Keratinocyte (primary cell): ENCODE results near the gene ZKSCAN1.

Experiments
- EZH2 ChIP-seq: IDR thresholded peaks from one replicate; pipeline ENCODE4 v1.6.1; 2012; ENCODE audit warnings: inconsistent platforms, mild to moderate bottlenecking, low read length, moderate library complexity
- TF ChIP-seq, protein P1 (sequence below), 3 experiments: IDR thresholded peaks in 1 of 3; conservative IDR thresholded peaks in 1 of 3; optimal IDR thresholded peaks in 1 of 3; 2 replicates in 2 of 3; 3 replicates in 1 of 3; pipeline versions ENCODE3 to v1.5.1; 2011; ENCODE audit warnings: low read length in 3 of 3, mild to moderate bottlenecking in 3 of 3, moderate library complexity in 2 of 3, control low read depth in 1 of 3, inconsistent platforms in 1 of 3; ENCODE audit not compliant: insufficient read depth in 2 of 3; ENCODE audit errors: extremely low read depth in 1 of 3

- TF ChIP-seq, protein P1, sequence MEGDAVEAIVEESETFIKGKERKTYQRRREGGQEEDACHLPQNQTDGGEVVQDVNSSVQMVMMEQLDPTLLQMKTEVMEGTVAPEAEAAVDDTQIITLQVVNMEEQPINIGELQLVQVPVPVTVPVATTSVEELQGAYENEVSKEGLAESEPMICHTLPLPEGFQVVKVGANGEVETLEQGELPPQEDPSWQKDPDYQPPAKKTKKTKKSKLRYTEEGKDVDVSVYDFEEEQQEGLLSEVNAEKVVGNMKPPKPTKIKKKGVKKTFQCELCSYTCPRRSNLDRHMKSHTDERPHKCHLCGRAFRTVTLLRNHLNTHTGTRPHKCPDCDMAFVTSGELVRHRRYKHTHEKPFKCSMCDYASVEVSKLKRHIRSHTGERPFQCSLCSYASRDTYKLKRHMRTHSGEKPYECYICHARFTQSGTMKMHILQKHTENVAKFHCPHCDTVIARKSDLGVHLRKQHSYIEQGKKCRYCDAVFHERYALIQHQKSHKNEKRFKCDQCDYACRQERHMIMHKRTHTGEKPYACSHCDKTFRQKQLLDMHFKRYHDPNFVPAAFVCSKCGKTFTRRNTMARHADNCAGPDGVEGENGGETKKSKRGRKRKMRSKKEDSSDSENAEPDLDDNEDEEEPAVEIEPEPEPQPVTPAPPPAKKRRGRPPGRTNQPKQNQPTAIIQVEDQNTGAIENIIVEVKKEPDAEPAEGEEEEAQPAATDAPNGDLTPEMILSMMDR (optimal IDR thresholded peaks at IDR 0.05 in 1 of 3, IDR thresholded peaks at IDR 0.05 in 1 of 3, conservative IDR thresholded peaks at IDR 0.05 in 1 of 3; ENCODE audit: extremely low read depth in 1 of 3, insufficient read depth in 2 of 3, low read length in 3 of 3): no peak
- no peak for TF ChIP-seq EZH2
These were observed 15.2 kb upstream of the ZKSCAN1 start for GRCh38 chr7:100000239-100000638.
